ENCODE data around the gene RNF151.
A peak's percentile ranks its signal among the peaks of the same experiment; 100 is the strongest.

Gene RNF151

DNA sequence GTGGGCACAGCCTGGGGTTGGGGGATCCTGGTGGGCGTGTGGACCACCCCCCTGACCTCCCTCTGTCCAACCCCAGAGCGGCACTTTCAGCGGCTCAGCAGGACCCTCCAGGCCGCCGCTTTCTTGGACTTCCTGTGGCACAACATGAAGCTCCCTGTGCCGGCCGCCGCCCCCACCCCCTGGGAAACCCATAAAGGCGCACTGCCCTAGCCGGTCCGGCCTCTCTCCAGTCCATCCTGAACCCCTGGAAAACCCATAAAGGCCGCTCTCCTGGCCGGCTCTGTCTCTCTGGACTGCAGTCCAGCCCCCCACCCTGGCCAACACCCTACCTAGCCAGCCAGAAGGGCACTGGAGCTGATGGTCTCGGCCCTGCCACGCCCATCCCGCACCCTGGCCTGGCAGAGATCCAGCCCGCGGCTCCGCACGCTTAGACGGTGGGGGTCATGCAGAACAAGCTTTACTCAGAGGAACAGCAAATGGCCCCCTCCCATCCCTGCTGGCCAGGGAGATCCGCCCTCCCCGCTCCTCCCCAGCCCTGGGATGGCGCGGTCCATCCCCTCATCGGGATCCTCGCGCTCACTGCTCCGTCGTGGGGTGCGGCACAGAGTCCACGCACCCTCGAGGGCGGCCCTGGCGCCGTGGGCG, 11.9 kb downstream of the RNF151 start:
- DNase-seq (ENCODE audit: low spot score) = no peak

DNA sequence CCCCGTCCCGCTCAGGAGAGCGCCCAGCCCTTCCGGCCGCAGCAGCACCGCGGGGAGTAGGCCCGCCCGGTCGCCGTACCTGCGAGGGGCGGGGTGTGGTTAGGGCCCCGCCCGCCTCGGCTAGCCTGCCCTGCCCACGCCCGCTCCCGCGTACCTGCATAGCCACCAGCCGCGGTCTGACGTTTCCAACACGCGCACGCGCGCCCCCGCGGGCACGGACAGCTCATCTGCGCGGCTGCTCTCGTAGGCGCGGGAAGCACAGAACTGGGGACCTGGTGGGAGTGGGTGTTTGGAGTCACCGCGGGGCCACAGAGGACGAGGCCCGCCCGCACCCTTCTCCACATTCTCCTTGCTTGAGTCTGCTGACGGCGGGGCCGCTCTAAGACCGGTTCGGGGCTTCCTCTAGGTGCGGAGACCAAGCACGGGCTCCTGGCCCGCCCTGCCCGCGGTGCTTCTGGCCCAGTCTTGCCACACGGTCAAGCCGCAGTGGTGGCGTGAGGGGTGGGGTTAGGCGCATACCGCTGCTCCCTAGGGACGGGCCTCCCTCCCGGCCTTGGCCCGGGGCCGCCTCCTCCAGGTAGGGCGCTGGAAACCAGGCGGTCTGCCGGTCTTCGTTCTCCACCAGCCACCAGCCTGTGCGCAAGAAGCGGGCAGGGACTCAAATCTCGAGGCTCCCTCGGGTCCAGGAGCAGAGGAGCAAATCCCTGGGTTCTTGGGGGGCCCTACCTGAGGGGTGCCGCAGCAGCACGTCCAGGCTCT, 12.8 kb downstream of the RNF151 start:
- DNase-seq (ENCODE audit: low spot score) = no peak

DNA sequence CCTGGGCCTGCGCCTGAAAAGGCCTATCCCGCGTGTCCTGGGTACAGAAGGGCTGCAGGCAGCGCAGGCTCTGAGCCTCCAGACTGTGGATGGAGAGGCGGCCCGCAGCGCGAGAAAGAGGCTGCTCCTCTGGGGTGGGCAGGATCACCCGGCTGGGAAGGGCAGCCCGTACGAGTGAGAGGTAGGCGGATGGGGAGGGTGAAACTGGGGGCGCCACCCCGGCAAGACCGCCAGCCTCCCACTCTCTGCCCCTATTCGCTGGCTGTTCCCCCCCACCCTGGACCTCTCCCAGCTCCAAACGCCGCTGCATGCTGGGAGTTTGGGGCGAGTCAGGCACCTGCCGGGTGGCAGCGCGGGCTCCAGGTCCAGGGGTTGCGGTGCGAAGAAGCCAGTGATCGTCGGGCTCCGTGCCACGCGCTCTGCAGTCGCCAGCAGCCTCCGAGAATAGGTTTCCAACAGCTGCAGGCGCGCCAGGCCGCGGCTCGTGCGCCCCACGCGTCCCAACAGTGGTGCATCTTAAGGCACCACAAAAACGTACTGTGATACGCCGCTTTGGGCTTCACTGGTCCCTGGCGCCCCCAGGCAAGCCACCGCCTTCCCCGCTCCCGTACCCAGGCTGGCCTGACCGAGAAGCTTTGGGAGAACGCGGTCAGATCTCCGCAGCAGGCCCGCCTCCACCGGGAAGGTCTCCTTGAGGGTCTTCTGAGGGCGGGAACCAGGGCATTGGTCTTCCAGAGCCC, 13.5 kb downstream of the RNF151 start:
- no peak for DNase-seq (ENCODE audit: low spot score)

DNA sequence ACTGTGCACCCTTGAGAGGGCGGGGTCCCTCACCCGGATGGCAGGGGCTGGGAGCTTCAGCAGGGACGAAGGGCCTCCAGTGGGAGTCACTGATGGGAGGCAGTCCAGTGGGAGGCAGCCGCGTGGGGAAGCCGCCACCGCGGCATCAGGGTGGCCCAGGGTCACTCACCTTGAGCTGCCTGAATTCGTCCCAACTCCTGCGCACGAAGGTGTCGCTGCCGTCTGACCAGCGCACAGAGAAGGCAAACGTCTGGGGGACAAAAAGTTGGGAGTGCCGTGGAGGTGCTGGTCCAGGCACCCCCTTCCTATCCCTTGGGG, 14.1 kb downstream of the RNF151 start:
- no peak for DNase-seq (ENCODE audit: low spot score)

DNA sequence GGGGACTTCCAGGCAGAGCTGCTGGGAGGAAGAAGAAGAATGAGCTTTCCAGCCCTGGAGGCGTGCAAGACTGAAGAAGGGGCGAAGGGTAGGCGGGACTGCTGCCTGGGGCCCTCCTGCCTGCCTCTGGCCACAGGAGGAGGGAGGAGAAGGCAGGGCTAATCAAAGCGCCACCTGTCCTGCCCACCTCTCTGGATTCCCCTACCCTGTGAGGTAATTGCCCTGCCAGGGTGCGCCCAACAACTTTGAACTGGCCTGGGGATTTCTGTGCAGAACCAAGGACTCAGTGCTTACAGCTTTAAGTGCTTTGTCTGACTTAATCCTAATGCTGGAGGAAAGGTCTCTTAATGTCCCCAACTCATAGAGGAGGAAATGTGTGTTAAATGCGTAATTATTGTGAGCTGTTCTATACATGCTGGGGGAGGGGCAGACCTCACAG, 14.8 kb downstream of the RNF151 start, which contains the start of gene NOXO1:
NOXO1 (minus strand) TSS at position 72 of the 439 bp plus-strand sequence. CDS start 290 bp downstream, outside the sequence.
- DNase-seq (ENCODE audit: low spot score) = no peak

DNA sequence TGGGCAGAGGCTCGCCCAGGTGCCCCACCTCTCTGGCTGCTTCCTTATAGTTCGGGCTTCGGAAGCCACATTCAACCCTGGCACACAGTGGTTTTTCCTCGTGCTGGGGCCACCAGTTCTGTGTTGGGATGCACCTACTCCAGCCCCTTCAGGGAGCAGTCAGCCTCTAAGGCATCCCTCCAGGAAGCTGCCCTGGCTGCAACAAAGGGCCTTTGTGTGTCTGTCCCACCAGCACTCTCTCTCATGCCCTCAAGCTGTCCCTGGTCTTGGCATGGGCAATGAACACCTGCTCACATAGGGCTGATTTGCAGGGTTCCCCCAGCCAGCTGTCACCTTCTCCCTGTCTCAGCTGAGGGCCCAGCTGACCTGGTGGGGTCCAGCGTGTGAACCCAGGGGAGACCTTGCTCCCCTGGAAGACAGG, 15.4 kb downstream of the RNF151 start:
- peak; percentile 69 for DNase-seq (ENCODE audit: low spot score)

DNA sequence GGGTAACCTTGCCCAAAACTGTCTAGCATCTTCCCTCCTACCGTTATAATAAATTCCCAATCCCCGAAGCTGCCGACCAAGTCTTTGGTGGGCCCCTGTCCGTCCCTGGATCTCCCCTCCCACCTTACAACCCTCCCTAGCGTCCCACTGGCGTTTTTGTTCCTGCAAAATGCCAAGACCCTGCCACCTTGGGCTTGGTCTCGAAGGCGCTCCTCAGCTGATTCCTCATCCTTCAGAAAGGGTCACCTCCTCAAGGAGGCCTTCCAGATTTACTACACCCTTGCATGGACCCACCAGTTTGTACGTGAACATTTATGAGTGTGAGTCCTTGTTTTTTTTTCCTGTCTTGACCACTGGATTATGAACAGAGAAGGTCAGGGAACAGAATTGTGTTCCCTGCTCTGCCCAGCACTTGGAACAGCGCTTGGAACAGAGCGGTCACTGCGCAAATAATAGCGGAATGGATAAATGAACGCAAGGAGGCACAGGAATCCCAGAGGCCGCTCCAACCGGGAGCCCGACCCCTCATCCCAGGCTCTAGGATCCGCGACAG, 16.4 kb downstream of the RNF151 start:
- no peak for DNase-seq (ENCODE audit: low spot score)

DNA sequence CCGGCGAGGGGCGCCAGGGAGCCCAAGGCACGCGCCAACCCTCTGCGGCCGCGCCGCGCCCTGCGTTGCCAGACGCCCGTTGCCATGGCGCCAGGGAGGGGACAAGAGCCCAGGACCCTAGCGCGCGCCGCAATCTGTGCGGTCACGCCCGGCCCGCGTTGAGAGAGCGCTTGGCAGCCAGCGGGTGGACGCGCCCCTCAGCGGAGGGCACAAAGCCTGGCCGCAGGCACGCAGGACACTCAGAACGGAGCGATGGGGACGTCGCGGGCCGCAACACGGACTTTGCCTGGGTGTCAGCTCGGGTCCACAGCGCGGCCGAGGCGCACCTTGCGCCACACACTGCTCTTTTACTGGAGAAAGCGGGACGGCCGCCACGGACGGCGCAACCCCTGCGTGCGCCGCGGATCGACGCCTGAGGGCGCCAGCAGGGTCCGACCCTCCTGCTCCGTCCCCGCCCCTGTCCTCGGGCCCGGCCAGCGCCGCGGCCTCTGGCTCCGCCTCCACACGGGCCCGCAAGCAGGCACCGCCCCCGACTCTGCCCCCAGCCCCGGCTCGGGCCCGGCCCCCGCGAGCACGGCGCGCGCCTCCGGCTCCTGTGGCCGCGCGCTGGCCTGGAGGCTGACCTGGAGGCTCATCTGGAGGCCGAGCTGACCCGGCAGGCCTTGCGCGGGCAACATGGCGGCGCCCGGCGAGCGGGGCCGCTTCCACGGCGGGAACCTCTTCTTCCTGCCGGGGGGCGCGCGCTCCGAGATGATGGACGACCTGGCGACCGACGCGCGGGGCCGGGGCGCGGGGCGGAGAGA, 17.1 kb downstream of the RNF151 start, which contains the start of gene GFER:
GFER (plus strand) TSS at position 650 of the 803 bp plus-strand sequence; CDS start at position 676, 26 bp downstream.
- DNase-seq (ENCODE audit: low spot score) = peak; percentile 96

DNA sequence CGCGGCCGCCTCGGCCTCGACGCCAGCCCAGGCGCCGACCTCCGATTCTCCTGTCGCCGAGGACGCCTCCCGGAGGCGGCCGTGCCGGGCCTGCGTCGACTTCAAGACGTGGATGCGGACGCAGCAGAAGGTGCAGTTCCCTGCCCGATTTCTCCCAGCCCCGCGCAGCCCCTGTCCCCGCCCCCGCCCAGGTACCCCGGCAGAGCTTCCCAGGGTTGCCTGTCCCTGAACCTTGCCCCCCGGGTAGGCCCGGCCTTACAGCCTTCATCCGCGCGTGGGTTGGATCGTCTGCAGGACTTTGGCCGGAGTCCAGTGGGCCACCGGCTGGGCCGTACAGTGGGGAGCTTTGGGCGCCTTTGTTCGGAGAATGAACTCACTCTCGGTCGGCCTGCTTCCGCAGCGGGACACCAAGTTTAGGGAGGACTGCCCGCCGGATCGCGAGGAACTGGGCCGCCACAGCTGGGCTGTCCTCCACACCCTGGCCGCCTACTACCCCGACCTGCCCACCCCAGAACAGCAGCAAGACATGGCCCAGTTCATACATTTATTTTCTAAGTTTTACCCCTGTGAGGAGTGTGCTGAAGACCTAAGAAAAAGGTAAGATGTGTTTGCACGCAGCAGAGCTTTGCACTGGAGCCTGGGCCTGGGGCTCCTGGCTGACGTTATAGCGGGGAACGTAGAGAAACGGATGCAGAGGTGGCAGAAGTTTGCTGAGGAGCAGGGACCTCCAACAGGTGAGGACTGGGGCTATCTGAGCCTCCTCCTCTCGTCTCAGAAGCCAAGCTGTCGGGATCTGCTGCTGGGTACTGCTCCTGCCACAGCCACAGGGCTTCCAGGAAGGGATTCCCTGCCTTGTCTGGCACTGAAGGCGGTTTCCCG, 17.9 kb downstream of the RNF151 start:
- DNase-seq (ENCODE audit: low spot score) = no peak

DNA sequence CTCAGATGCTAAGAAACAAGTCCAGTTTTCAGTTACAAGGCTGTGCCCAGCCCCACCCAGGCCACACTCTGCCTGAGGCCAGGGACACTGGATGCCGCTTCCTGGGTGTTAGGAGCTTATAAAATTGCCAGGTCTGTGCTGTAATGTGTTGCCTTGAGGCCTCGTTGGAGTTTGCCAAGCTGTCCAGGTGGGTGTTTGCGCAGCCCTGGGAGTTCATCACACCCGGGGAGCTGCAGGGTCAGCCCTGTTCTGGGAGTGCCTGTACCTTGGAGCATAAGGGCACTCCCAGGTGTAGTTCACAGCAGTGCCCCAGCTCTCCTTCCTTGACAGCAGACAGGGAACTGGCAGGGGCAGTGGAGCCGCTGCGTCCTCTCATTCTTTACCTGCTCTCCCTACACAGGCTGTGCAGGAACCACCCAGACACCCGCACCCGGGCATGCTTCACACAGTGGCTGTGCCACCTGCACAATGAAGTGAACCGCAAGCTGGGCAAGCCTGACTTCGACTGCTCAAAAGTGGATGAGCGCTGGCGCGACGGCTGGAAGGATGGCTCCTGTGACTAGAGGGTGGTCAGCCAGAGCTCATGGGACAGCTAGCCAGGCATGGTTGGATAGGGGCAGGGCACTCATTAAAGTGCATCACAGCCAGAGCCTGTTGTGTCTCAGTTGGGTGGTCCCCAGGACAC, 19.0 kb downstream of the RNF151 start:
- no peak for DNase-seq (ENCODE audit: low spot score)

DNA sequence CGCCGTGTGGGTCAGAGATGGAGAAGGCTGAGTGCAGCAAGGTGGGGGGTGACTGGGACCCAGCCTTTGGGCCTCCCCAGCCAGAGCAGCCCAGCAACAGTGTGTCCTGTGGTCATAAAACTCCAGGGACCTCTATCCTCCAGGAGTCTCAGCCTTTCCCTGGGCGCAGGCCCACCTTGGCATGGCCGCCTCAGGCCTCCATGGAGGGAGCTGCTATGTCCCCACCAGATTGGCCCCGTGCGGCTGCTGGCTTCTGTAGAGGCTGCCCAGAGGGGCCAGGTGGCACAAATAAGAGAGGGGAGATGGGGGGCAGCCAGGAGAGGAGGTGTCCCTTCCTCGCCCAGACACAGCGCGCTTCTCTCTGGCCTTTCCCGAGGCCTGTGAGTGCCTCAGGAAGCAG, 20.5 kb downstream of the RNF151 start:
- no peak for DNase-seq (ENCODE audit: low spot score)

DNA sequence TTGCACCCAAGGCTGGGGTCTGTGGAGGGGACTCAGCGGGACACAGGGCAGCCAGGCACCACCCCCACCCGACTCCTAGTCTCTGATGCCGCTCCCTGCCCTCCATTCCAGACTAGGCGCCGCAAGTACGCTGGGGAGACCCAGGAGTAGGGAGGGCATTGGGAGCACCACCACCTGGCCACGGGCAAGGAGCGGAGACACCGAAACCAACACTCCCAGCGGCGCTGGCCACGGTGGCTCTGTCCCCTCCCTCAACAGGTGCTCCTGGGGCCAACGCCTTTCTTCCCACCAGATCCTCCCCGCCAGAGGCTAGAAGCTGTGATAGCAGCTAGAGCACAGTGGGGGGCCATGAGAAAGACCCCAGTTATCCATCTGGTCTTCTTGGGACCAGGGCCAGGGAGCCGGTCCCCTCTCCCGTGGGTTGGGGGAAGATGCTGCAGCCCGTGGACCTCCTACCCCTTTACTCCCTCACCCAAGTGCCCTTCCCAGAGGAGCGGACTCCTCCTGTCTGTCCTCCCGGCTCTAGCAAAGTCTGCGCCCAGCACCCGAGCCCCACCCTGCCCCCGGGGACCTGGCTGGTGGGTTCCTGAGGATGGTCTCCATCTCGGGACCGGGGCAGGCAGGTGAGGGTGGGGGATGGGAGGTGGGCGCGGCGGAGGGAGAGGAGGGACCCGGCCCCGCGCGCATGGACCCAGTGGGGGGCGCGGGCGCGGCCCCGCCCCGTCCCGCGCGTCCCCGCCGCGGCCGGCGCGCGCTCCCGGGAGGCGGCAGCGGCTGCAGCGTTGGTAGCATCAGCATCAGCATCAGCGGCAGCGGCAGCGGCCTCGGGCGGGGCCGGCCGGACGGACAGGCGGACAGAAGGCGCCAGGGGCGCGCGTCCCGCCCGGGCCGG, 22.8 kb downstream of the RNF151 start, which contains the start of gene SYNGR3:
SYNGR3 (plus strand) TSS at position 762 of the 892 bp plus-strand sequence. CDS start 133 bp downstream, outside the sequence.
- DNase-seq (ENCODE audit: low spot score) = no peak

DNA sequence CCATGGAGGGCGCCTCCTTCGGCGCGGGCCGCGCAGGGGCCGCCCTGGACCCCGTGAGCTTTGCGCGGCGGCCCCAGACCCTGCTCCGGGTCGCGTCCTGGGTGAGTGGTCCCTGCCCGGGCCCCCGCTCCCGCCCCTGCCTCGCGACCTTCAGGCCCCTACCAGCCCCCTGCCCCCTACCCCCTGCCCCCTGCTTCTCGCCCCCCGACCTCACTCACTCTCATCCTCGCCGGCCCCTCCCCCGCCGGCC, 23.4 kb downstream of the RNF151 start:
- DNase-seq (ENCODE audit: low spot score) = no peak

DNA sequence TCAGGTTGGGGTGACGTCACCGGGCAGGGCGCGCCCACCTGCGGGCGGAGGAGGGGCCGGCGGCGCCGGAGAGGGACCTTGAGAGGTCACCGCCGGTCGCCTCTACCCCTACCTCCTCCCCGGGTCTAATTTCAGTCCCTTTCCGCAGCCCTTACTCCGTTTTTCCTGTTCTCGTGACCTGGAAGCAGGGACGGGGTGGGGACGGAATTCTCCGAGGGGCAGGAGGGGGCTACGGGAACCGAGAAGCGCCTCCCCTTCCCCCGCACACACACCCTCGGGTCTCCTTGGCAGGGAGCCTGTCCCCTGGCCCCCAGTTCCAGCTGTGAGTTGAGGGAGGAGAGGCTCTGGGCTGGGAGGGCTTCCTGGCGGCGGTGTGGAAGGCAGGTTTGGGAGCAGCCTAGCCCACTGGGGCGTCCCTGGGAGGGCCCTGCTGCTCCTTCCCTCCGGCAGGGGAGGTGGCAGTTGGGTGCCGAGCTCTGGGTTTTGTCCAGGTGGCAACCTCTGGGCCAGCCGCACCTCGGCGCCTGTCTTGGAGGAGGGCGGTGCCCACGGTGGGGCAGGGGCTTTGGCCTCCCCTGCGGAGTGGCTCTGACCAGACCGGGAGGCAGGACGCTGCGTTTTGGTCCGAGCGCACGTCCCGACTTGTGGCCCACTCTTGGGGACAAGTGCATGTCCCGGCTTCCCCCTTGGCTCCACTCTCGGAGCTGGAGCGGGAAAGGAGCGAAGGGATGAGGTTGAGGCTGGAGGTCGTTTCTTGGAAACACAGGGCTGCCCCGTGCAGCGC, 23.9 kb downstream of the RNF151 start:
- no peak for DNase-seq (ENCODE audit: low spot score)

DNA sequence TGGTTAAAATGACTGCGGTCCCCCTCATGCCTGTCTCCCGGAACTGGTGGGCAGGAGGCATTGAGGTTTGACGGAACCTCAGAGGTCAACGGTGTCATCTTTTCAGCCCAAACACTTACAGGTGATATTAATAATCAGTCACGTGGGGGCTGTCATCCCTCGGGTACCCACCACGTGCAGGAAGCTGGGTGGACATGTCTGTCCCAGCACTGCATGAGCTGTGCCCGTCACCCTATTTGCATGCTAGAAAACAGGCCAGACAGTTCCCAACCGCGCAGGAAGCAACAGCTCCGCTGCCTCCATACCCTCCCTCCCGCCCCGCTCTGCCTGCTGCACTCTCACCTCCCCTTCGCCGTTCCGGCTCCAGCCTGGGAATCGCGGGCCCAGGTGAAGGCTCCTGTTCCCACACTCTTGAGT, 24.5 kb downstream of the RNF151 start:
- DNase-seq (ENCODE audit: low spot score) = no peak

DNA sequence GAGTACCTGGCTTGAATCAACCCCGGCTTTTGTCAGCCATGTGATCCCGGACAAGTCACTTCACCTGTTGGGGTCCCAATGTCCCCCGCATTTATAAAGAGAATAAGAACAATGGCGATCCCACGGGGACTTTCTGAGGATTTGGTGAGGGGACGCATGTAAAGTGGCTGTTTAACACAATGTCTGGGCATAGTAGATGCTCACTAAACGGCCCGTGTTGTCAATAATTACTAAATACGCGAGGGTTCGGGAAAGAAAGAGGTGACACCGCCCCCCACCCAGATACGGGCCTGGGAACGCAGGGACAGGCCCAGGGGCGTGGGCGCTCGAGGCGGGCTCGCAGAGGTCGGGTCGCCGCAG, 24.9 kb downstream of the RNF151 start:
- DNase-seq (ENCODE audit: low spot score) = no peak

DNA sequence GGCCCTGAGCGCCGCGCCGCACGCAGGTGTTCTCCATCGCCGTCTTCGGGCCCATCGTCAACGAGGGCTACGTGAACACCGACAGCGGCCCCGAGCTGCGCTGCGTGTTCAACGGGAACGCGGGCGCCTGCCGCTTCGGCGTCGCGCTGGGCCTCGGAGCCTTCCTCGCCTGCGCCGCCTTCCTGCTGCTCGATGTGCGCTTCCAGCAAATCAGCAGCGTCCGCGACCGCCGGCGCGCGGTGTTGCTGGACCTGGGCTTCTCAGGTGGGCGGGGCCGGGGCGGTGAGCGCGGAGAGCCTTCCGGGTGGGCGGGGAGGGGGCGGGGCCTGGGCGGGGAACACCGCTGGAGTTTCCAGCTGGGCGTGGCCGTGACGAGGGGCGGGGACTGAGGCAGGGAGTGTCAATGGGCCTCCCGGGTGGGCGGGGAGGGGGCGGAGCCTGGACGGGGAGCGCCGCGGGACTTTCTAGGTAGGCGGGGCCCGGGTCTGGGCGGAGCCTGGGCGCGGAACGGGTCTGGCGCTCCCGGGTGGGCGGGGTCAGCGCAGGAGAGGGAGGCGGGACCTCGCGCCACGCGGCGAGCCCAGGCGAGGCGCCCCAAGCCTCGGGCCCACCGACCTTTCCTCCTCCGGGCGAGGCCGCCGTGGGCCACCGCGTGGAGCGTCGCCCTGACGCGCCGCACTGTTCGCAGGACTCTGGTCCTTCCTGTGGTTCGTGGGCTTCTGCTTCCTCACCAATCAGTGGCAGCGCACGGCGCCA, 25.5 kb downstream of the RNF151 start:
- DNase-seq (ENCODE audit: low spot score) = peak; percentile 94

All from COLO829 (cell line).